HepG2 (cell line): Measurements from ENCODE around the gene HIPK2. TPM values are rescaled to one million over a fixed set of nuclear protein-coding genes. Genes with fewer than 3 reads are reported as not detected.

Experiments used
- ATAC-seq: fragments of 200-7000 bp; cut with Tn5 transposase; 3 replicates; pipeline ENCODE4 v1.9.1; 2020; ENCODE audit warnings: mild to moderate bottlenecking, moderate library complexity
- BruUV-seq: library from RNA; stranded (reverse); fragments of 400-500 nt; replicated peaks from 2 replicates; lab custom pipeline; 2021; lab: Mats Ljungman, UMichigan
- CTCF ChIA-PET: fragments of 300-600 bp; formaldehyde crosslinking; extraction: SDS; loops from one replicate; lab custom pipeline; 2021; ENCODE audit warnings: low total read pairs, inconsistent platforms, low intra/inter-chr PET ratio; lab: Yijun Ruan, JAX
- POLR2A ChIA-PET: fragments of 350-600 bp; sonication (Branson Sonifier 250); formaldehyde crosslinking; loops from one replicate; lab custom pipeline; 2020; ENCODE audit warnings: antibody characterized with exemption, inconsistent platforms; lab: Yijun Ruan, JAX
- DNase-seq: peaks from one replicate; pipeline ENCODE4 v3.0.0-alpha.2; 2015; ENCODE audit warnings: low spot score
- FAIRE-seq: peaks from 3 replicates; lab custom pipeline; 2011; peaks lifted over from hg19 to GRCh38; lab: Jason Lieb, UNC
- H2AFZ ChIP-seq: one replicate; pipeline ENCODE4 v1.6.1; 2011; ENCODE audit warnings: low read length, inconsistent platforms
- H3K27ac ChIP-seq: fragments of 300-600 bp; 3 replicates; pipeline ENCODE4 v1.8.0; 2011; ENCODE audit warnings: mixed run types, mild to moderate bottlenecking, mixed read lengths, low read length, inconsistent platforms; ENCODE audit not compliant: insufficient read depth; ENCODE audit errors: extremely low read length
- H3K27me3 ChIP-seq, 2 experiments: fragments of 200-600 bp in 1 of 2; 2 replicates in 1 of 2; 3 replicates in 1 of 2; pipeline versions ENCODE4 v1.6.0 to v1.8.0; 2011; ENCODE audit warnings: low read length in 2 of 2, mild to moderate bottlenecking in 2 of 2, moderate library complexity in 2 of 2, inconsistent platforms in 1 of 2; ENCODE audit not compliant: insufficient read depth in 2 of 2, control insufficient read depth in 1 of 2
- H3K36me3 ChIP-seq, 2 experiments: fragments of 200-600 bp in 1 of 2; replicated peaks in 1 of 2; 2 replicates in 1 of 2; 3 replicates in 1 of 2; pipeline versions ENCODE4 v1.5.1 to v1.8.0; 2011; ENCODE audit warnings: low read length in 2 of 2, inconsistent platforms in 1 of 2; ENCODE audit not compliant: insufficient read depth in 2 of 2, control insufficient read depth in 1 of 2
- H3K4me1 ChIP-seq: 2 replicates; pipeline ENCODE4 v1.5.1; 2012; ENCODE audit warnings: low read length, inconsistent platforms; ENCODE audit not compliant: insufficient read depth
- H3K4me2 ChIP-seq: 2 replicates; pipeline ENCODE4 v1.6.0; 2011; ENCODE audit warnings: low read depth, low read length, inconsistent platforms
- H3K4me3 ChIP-seq, 3 experiments: fragments of 200-600 bp in 1 of 3; sonication (generic), shearing (Covaris generic) in 1 of 3; replicated peaks in 1 of 3; 2 replicates each; pipeline ENCODE4 v1.5.1; 2011 to 2016; ENCODE audit warnings: low read length in 3 of 3, inconsistent platforms in 2 of 3, low read depth in 2 of 3, mild to moderate bottlenecking in 2 of 3, control low read depth in 1 of 3, mixed read lengths in 1 of 3; ENCODE audit not compliant: insufficient read depth in 1 of 3
- H3K79me2 ChIP-seq: one replicate; pipeline ENCODE4 v1.6.1; 2011; ENCODE audit warnings: low read length, inconsistent platforms; ENCODE audit not compliant: insufficient read depth
- H3K9ac ChIP-seq: 2 replicates; pipeline ENCODE4 v1.6.0; 2011; ENCODE audit warnings: mild to moderate bottlenecking, low read depth, low read length, inconsistent platforms; ENCODE audit not compliant: insufficient read depth
- H3K9me3 ChIP-seq: 2 replicates; pipeline ENCODE4 v1.5.1; 2012; ENCODE audit warnings: mild to moderate bottlenecking, low read length
- H4K20me1 ChIP-seq: 2 replicates; pipeline ENCODE4 v1.6.0; 2011; ENCODE audit warnings: inconsistent platforms, mild to moderate bottlenecking, low read length, moderate library complexity; ENCODE audit not compliant: insufficient read depth
- ARID3A ChIP-seq: IDR thresholded peaks from 2 replicates; pipeline ENCODE4 v1.6.1; 2012; ENCODE audit warnings: low read depth, low read length, improper control_type of control experiment
- CREM ChIP-seq, 2 experiments: sonication (generic) in 1 of 2; formaldehyde crosslinking in 1 of 2; IDR thresholded peaks; 2 replicates each; pipeline versions ENCODE4 v1.4.0 to v1.6.1; 2016 to 2020; ENCODE audit warnings: antibody characterized with exemption in 1 of 2, mild to moderate bottlenecking in 1 of 2, missing genetic modification reagents in 1 of 2
- SPEN ChIP-seq: sonication (generic); formaldehyde crosslinking; IDR thresholded peaks from 2 replicates; pipeline ENCODE4 v1.5.1; 2020; ENCODE audit warnings: low read depth, mild to moderate bottlenecking, missing genetic modification reagents
- SYNCRIP ChIP-seq: fragments of 200-400 bp; formaldehyde crosslinking; IDR thresholded peaks from 2 replicates; pipeline ENCODE4 v1.6.1; 2018; ENCODE audit warnings: mild to moderate bottlenecking, low read depth, low read length; ENCODE audit not compliant: insufficient read depth
- WGBS: methylation state at CpG from one replicate; pipeline ENCODE4 v1.1.6; 2017; ENCODE audit warnings: low lambda C conversion rate; 5-methylcytosine and 5-hydroxymethylcytosine counted together
- in situ Hi-C: cut with HindIII; loops from 2 replicates; pipeline ENCODE4 v1.10.0; 2017; ENCODE audit warnings: low pct_unique_long_range_greater_than_20kb; ENCODE audit not compliant: extremely low pct_ligation_motif_present
- intact Hi-C: fragments of 100-400 bp; cut with micrococcal nuclease; formaldehyde crosslinking; loops from one replicate; pipeline ENCODE4 v1.10.0; 2022; ENCODE audit not compliant: unreplicated experiment
- polyA plus RNA-seq, 8 experiments: library from polyadenylated mRNA; depleted of rRNA in 3 of 8; stranded (reverse) in 7 of 8; unstranded in 1 of 8; fragments of >200 nt; fragmentation: Illumina TruSeq in 4 of 8; extraction: Trizol in 4 of 8; gene quantifications; 2 replicates each; pipeline versions ENCODE4 v1.2.1 to v1.2.3, GENCODE V29; 2011 to 2016; ENCODE audit warnings: low read depth in 4 of 8, missing spikeins in 1 of 8, mixed read lengths in 1 of 8; ENCODE audit not compliant: insufficient read depth in 1 of 8
- total RNA-seq, 5 experiments: library from RNA; depleted of rRNA; stranded (reverse); fragments of >200 nt; fragmentation: Illumina TruSeq; extraction: Trizol; gene quantifications; 2 replicates each; pipeline ENCODE4 v1.2.3, GENCODE V29; 2016; ENCODE audit warnings: low read depth in 1 of 5
- TF ChIP-seq, protein P1 (sequence below): sonication (generic); formaldehyde crosslinking; IDR thresholded peaks from 2 replicates; pipeline ENCODE4 v1.4.0; 2020; ENCODE audit warnings: missing genetic modification reagents, borderline replicate concordance

The HIPK2 gene
- total and polyA plus RNA-seq, 2 of the 13 experiments (the other 11 are each of a cell fraction or from before 2014, with no cell fraction given), result 14.4 to 20.2 TPM

DNA sequence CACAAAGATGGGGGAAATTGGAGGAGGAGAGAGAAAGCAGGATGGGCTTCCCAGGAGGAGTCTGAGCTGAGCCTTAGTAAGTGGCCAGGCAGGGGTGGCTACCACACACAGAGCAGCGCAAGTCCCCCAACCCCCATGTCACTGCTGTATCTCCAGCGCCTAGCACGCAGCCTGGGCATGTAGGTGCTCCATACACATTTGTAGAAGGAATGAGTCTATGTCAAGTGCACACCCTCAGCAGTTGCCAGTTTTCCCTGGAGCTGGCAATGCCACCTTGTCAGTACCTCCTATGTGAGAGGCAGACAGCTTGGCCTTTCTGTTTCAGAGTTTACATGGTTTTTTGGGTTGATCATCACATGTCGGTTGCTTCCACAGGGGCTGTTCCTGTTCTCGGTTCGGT, 138.2 kb downstream of the HIPK2 start:
- Histone ChIP-seq H3K9me3 (no peaks in the 10 kb centered on the region), H3K4me1 (peaks cover 16% of the 10 kb centered on the region; the same call in 1 of the 2 replicates), H3K9ac (no peak overlapping the region), H3K4me2 (no peak overlapping the region), H4K20me1 (no peaks in the 10 kb centered on the region)
- 99% methylated on average over 6 of the region's 6 CpGs for WGBS
- DNase-seq (no peak), FAIRE-seq (no peak)
- no TSS peak for BruUV-seq
- in situ Hi-C loops, result no loop called here
- no peak for TF ChIP-seq SPEN
- no peak for TF ChIP-seq SYNCRIP
- no peak for TF ChIP-seq CREM (IDR thresholded peaks at IDR 0.05)
- no peak for TF ChIP-seq CREM (CRISPR knock-in tag; IDR thresholded peaks at IDR 0.05)
- TF ChIP-seq ARID3A, result no peak
- TF ChIP-seq, protein P1, sequence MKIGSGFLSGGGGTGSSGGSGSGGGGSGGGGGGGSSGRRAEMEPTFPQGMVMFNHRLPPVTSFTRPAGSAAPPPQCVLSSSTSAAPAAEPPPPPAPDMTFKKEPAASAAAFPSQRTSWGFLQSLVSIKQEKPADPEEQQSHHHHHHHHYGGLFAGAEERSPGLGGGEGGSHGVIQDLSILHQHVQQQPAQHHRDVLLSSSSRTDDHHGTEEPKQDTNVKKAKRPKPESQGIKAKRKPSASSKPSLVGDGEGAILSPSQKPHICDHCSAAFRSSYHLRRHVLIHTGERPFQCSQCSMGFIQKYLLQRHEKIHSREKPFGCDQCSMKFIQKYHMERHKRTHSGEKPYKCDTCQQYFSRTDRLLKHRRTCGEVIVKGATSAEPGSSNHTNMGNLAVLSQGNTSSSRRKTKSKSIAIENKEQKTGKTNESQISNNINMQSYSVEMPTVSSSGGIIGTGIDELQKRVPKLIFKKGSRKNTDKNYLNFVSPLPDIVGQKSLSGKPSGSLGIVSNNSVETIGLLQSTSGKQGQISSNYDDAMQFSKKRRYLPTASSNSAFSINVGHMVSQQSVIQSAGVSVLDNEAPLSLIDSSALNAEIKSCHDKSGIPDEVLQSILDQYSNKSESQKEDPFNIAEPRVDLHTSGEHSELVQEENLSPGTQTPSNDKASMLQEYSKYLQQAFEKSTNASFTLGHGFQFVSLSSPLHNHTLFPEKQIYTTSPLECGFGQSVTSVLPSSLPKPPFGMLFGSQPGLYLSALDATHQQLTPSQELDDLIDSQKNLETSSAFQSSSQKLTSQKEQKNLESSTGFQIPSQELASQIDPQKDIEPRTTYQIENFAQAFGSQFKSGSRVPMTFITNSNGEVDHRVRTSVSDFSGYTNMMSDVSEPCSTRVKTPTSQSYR, result no peak
- TF ChIP-seq, all 625 proteins: peak for 0
- Histone ChIP-seq H3K27me3 (no peaks in the 10 kb centered on the region), H3K36me3 (peaks cover 12 to 68% of the 10 kb centered on the region in 2 experiments), H2AFZ (no peak overlapping the region), H3K79me2 (peaks cover 15% of the 10 kb centered on the region), H3K27ac (no peak overlapping the region), H3K4me3 (no peak overlapping the region)
- ChIA-PET CTCF (no interaction called here), POLR2A (no interaction called here)
- intact Hi-C loops, result no loop called here
- ATAC-seq, result no peak
